SKM-1 treated with dmso at 0.1 percent for 144 hours (cell line): ENCODE data around the gene LRSAM1.

Experiments used
- DNase-seq: peaks from one replicate; lab custom pipeline; 2025; ENCODE audit not compliant: unreplicated experiment; lab: John Stamatoyannopoulos, UW

The LRSAM1 gene

GRCh38 chr9:127450830-127451607, at the start of gene LRSAM1, which contains the start of gene RPL12:
TSS of gene LRSAM1 (plus strand) at chr9:127451510. CDS start at chr9:127454528, 3,018 bp downstream.
TSS of gene RPL12 (minus strand) at chr9:127451406. CDS start at chr9:127451317, 89 bp downstream.
- DNase-seq: peak; percentile 85

DNA sequence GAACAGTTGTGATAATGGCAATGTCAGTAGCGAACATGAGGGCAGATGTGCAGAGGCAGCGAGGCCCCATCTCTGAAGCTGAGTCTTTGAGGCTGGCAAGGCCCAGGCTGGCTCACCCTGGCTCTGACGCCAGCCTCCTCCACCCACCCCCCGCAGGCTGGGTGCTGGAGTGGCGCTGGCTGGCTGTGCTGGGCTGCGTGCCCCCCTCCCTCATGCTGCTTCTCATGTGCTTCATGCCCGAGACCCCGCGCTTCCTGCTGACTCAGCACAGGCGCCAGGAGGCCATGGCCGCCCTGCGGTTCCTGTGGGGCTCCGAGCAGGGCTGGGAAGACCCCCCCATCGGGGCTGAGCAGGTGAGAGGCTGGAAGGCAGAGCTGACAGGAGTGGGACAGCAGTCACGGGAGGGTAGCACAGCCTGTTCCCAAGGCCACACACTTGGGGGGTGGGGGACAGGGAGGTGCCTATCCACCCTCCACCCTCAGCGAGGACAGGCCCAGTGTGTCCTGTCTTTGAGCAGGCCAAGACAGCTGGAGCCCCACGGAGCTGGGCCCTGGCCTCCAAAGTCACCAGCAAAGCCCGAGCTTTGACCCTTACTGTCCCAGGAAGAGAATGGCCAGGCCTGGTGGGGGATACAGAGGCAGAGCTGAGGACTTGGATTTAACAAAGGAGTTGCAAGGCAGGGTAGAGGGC, 48.8 kb upstream of the LRSAM1 start:
- DNase-seq: no peak

DNA sequence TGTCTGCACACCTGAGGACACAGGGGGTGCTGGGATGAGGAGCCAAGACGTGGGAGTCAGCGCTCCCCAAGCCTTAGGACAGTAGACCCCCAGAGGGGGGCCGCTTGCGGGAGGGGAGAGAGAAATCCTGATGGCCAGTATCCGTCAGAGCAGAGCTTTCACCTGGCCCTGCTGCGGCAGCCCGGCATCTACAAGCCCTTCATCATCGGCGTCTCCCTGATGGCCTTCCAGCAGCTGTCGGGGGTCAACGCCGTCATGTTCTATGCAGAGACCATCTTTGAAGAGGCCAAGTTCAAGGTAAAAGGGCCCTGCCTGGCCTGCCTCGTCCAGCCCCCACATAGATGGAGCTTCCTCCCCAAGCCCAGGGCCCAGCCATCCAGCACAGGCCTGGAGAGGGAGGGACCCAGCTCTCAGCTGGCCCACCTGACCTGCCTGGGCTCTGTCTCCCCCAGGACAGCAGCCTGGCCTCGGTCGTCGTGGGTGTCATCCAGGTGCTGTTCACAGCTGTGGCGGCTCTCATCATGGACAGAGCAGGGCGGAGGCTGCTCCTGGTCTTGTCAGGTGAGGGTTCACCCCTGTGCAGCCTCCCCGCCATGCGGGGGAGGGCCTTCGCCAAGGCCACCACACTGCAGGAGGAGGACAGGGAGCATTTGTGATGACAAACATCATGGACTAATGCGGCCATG, 47.7 kb upstream of the LRSAM1 start:
- no peak for DNase-seq

DNA sequence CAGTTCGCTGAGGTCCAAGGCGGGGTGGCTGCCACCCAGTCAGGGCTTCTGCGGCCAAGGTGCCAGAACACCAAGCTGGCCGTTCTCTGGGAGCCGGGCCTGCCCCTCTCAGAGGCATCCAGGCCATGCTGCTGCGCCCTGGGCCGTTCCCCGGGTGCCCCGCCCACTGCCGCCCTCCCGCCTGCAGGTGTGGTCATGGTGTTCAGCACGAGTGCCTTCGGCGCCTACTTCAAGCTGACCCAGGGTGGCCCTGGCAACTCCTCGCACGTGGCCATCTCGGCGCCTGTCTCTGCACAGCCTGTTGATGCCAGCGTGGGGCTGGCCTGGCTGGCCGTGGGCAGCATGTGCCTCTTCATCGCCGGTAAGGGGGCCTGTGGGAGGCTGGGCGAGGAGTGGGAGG, 46.7 kb upstream of the LRSAM1 start:
- no peak for DNase-seq

- no peak for DNase-seq
Measured at GRCh38 chr9:127405344-127406125, 45.8 kb upstream of the LRSAM1 start.

GRCh38 chr9:127406799-127407491, 44.4 kb upstream of the LRSAM1 start:
- DNase-seq: no peak

DNA sequence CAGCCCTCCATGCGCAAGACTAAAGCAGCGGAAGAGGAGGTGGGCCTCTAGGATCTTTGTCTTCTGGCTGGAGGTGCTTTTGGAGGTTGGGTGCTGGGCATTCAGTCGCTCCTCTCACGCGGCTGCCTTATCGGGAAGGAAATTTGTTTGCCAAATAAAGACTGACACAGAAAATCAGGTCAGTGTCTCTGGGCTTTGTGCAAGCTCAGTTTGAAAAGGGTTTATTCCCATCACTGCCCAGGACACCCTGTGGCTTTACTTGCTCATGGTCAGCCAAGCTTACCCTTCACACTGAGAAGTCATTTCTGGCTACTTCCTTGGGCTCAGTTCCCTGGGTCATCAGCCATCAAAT, 43.8 kb upstream of the LRSAM1 start:
- no peak for DNase-seq

DNA sequence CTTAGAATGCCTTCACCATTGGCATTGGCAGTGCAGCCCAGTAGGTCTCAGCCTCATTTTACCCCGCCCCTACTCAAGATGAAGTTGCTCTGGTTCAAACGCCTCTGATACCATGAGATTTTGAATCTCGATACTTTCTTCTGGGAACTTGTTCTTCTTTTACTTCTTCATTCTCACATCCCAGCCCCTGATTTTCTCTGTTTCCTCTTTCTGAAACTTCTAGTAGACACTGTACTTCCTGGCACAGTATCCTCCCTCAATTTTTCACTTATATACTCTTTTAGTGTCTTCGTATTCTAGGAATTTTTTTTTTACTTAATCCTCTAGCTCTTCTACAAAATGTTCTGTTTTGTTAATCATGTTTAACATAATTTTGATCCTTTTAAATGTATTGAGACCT, 40.2 kb upstream of the LRSAM1 start:
- no peak for DNase-seq

DNA sequence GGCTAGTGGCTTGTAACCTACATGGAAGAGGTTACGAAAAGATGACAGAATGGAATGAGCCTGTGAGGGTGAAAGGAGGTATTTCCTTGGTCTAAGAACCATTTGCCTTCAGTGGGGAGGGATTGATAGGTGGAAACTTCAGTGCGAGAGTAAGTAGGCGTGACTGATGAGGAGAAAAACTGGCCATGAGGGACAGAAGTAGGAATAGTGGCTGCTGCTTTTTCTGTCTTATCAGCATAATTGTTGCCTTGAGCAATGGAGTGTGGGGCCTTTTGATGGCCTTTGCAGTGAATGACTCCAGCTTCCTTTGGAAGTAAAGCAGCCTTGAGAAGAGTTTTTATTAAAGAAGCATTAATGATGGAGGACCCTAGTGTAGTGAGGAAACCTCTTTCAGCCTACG, 36.2 kb upstream of the LRSAM1 start:
- no peak for DNase-seq

- no peak for DNase-seq
Measured at GRCh38 chr9:127415657-127416056, 35.7 kb upstream of the LRSAM1 start.

DNA sequence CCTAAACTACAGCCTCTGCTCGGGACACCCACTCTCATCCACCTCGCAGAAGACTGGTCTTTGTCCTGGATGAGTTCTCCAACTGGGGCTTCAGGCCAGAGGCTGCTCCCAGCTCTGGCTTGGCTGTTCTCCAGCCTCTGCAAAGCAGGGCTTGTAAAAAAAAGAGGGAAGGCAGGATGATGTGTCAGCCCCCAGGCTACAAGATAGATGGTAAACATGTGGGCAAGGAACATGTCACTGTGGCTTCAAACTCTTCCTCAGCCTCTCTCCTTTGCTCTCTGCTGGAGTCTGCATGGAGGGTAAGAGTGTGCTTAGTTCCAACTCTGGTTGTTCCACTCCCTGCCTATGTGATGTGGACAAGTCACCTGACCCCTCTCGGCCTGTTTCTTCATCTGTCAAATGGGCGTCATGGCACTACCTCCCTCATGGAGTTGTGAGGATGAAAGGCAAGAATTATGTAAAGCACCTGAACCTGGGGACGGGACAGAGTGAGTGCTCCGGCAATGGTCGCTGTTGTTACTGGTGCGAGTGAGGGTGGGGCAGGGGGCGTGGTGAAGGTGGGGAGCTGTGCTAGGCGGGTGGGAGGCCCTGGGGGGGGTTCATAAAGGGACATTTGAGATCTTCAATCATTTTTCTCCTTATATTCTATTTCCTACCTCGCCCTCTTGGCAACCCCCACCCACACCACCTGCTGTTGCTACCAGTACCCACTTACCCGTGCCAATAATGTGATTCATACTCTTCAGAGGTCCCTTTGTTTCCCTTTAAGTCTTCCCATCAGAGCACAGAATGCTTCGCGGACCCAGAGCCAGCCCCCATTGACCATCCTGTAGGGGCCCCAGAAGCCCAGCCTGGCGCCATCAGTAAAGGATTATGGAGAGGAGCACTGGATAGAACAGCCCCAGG, 33.9 kb upstream of the LRSAM1 start:
- no peak for DNase-seq

DNA sequence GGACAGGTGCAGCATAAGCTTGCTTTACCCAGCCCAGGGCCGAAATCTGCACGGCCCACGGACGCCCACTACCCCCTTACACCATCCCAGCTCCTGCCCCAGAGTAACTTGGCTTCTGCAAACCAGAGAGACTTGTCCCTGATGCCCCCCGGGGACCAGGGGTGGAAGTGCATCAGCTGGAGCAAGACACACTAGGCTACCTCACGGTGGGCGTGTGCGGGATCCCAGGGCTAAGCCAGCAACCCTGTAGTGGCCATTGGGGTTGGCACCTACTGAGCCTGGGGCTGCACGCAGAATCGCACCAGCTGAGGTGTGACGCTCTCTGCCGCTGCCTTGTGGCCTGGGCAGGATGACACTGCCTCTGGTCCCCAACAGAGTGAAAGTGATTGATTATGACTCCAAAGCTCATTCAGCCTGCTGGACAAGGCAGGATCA, 33.3 kb upstream of the LRSAM1 start:
- DNase-seq: peak; percentile 36

- no peak for DNase-seq
Measured at GRCh38 chr9:127419348-127419747, 32.0 kb upstream of the LRSAM1 start.

DNA sequence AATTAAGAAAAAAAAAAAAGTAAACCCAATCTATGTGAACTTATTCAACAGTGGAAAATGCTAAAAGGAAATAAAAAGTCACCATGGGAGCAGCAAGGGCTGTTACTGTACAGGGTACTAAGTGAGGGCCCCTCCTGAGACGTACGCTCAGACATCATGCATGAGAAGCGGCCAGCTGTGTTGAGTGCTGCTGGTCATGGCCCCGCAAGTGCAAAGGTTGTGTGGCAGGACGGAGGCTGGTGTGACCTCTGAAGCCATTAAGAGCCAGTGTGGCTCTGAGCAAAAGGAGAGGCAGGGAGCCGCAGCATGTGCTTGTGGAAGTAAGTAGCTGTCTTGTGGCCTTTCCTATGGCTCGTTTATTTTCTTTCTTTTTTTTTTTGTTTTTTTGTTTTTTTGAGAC, 30.3 kb upstream of the LRSAM1 start:
- DNase-seq: no peak

DNA sequence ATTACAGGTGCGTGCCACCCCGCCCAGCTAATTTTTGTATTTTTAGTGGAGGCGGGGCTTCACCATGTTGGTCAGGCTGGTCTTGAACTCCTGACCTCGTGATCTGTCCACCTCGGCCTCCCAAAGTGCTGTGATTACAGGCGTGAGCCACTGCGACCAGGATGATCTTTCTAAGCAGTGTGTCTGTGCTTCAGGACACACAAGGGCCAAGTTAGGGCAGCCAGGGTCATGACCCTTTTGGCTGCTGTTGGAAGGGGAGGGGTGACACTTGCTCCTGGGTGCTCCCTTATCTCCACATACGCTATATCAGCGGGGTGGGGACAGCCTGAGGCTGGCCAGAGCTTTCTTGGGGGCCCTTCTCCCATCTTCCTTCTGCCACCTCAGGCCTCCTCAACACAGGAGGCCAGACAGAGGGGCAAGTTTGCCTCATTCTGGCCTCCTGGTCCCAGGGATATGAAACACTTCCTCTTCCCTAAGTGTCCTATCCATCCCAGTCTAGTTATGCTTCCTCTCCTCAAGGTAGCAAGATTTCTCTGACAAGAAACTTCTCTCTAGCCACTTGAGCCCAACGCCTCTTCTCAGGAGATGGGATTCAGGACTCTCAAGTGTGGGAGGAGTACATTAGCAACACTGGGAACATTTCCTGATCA, 29.1 kb upstream of the LRSAM1 start:
- DNase-seq: no peak

DNA sequence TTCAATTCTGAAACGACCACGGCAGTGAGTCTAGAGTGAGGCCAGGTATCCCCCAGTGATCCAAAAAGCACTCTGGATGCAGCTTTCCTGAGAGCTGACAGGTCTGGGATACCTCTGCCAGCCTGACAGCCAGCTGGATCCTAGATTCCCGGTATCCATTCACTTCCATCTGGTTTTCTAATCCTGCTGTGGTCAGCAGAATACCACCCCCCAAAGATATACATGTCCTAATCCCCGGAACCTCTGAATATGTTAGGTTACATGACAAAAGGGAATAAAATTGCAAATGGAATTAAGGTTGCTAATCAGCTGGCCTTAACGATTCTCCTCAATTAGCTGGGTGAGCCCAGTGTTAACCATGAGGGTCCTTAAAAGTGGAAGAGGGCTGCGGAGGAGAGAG, 28.5 kb upstream of the LRSAM1 start:
- no peak for DNase-seq

- DNase-seq: no peak
Measured at GRCh38 chr9:127423476-127423933, 27.8 kb upstream of the LRSAM1 start.

GRCh38 chr9:127423934-127424675, 27.2 kb upstream of the LRSAM1 start, which contains the start of gene ZNF79:
TSS of gene ZNF79 (plus strand) at chr9:127424382. CDS start at chr9:127424788, 406 bp downstream.
- peak; percentile 79 for DNase-seq
